Skin of body (tissue), 3 donors: Measurements from ENCODE around the gene PLXNA2. TPM values are rescaled to one million over a fixed set of nuclear protein-coding genes. Genes with fewer than 3 reads are reported as not detected.

ENCODE experiments used
- DNase-seq: peaks from one replicate; lab custom pipeline; 2025; lab: John Stamatoyannopoulos, UW
- small RNA-seq: library from RNA; depleted of rRNA; stranded (forward); fragments of <200 nt; gene quantifications from one replicate; pipeline ENCODE3, GENCODE V24; 2014; ENCODE audit warnings: low replicate concordance
- total RNA-seq: library from RNA; depleted of rRNA; stranded (reverse); fragments of >200 nt; gene quantifications from one replicate; pipeline ENCODE4 v1.2.3, GENCODE V29; 2014

PLXNA2 gene
- total RNA-seq, 1 donor from 2014 or later = 13.5 TPM

GRCh38 chr1:207973898-207974568 is 270.2 kb downstream of the PLXNA2 start:
- no peak for DNase-seq

GRCh38 chr1:207972337-207972736 is 271.8 kb downstream of the PLXNA2 start:
- DNase-seq = no peak

Small RNA genes lying within 50 kb of the gene (small RNA-seq; reads per million reads assigned to genes)
- gene AL606753.1 = not detected
